OCI-LY7 (cell line): ENCODE results near the gene ARMC5.

Source experiments
- CTCF ChIP-seq: fragments of 200-600 bp; sonication (generic); conservative IDR thresholded peaks from 2 replicates; pipeline ENCODE4 v1.5.1; 2014; ENCODE audit warnings: mild to moderate bottlenecking, antibody characterized with exemption, low read length, moderate library complexity, mixed read lengths
- EZH2phosphoT487 ChIP-seq: fragments of 200-600 bp; sonication (generic); IDR thresholded peaks from 2 replicates; pipeline ENCODE4 v1.6.1; 2018; ENCODE audit warnings: low read depth, borderline replicate concordance, mild to moderate bottlenecking, mixed run types, antibody characterized with exemption, low read length, moderate library complexity, mixed read lengths

GRCh38 chr16:31464781-31465260, 5.5 kb downstream of the ARMC5 start:
- no peak for TF ChIP-seq CTCF
- TF ChIP-seq EZH2phosphoT487: no peak
